HUES48 (cell line): Measurements from ENCODE around the gene NEURL1.

ENCODE experiments used
- H3K27ac ChIP-seq: one replicate; pipeline ENCODE4 v1.7.0; 2013; ENCODE audit warnings: low read depth, low read length, inconsistent platforms
- H3K27me3 ChIP-seq: 2 replicates; pipeline ENCODE4 v1.6.1; 2013; ENCODE audit warnings: mild to moderate bottlenecking, low read length; ENCODE audit not compliant: control insufficient read depth, insufficient read depth
- H3K36me3 ChIP-seq: 2 replicates; pipeline ENCODE4 v1.6.1; 2013; ENCODE audit warnings: low read length; ENCODE audit not compliant: control insufficient read depth, insufficient read depth
- H3K4me1 ChIP-seq: 2 replicates; pipeline ENCODE4 v1.6.1; 2013; ENCODE audit warnings: mild to moderate bottlenecking, low read length; ENCODE audit not compliant: control insufficient read depth, insufficient read depth
- H3K4me3 ChIP-seq: 2 replicates; pipeline ENCODE4 v1.5.1; 2013; ENCODE audit warnings: mild to moderate bottlenecking, low read depth, low read length
- H3K9ac ChIP-seq: 2 replicates; pipeline ENCODE4 v1.6.1; 2013; ENCODE audit warnings: mild to moderate bottlenecking, low read depth, low read length, moderate library complexity
- H3K9me3 ChIP-seq: 2 replicates; pipeline ENCODE4 v1.6.1; 2013; ENCODE audit warnings: low read length; ENCODE audit not compliant: control insufficient read depth, insufficient read depth

NEURL1 gene

GRCh38 chr10:103612462-103613365, 119.2 kb downstream of the NEURL1 start:
- Histone ChIP-seq H3K4me1 (peaks cover 3% of the 10 kb centered on the region; the same call in 1 of the 2 replicates), H3K9me3 (no peaks in the 10 kb centered on the region), H3K4me3 (no peak overlapping the region), H3K27ac (no peak overlapping the region), H3K9ac (no peak overlapping the region), H3K36me3 (no peaks in the 10 kb centered on the region), H3K27me3 (no peaks in the 10 kb centered on the region)

- H3K4me1 ChIP-seq = peaks cover 3% of the 10 kb centered on the region; the same call in 1 of the 2 replicates
- no peak overlapping the region for H3K9ac ChIP-seq
- H3K27me3 ChIP-seq = no peaks in the 10 kb centered on the region
- no peak overlapping the region for H3K27ac ChIP-seq
- H3K36me3 ChIP-seq = no peaks in the 10 kb centered on the region
- no peak overlapping the region for H3K4me3 ChIP-seq
- no peaks in the 10 kb centered on the region for H3K9me3 ChIP-seq
Measured at GRCh38 chr10:103613616-103614015, 120.1 kb downstream of the NEURL1 start.

GRCh38 chr10:103614306-103615158, 121.0 kb downstream of the NEURL1 start:
- H3K9me3 ChIP-seq = no peaks in the 10 kb centered on the region
- no peaks in the 10 kb centered on the region for H3K36me3 ChIP-seq
- H3K4me1 ChIP-seq = peaks cover 3% of the 10 kb centered on the region; the same call in 1 of the 2 replicates
- H3K27me3 ChIP-seq = no peaks in the 10 kb centered on the region
- no peak overlapping the region for H3K4me3 ChIP-seq
- peak overlapping the region; percentile 11 for H3K27ac ChIP-seq
- no peak overlapping the region for H3K9ac ChIP-seq

- no peaks in the 10 kb centered on the region for H3K36me3 ChIP-seq
- H3K9ac ChIP-seq = no peak overlapping the region
- no peaks in the 10 kb centered on the region for H3K27me3 ChIP-seq
- no peak overlapping the region for H3K27ac ChIP-seq
- H3K9me3 ChIP-seq = no peaks in the 10 kb centered on the region
- no peak overlapping the region for H3K4me3 ChIP-seq
- peaks cover 3% of the 10 kb centered on the region; the same call in 1 of the 2 replicates for H3K4me1 ChIP-seq
Measured at GRCh38 chr10:103616705-103617601, 123.4 kb downstream of the NEURL1 start.

GRCh38 chr10:103617602-103618385, 124.3 kb downstream of the NEURL1 start:
- Histone ChIP-seq H3K4me3 (no peak overlapping the region), H3K27me3 (no peaks in the 10 kb centered on the region), H3K4me1 (peaks cover 3% of the 10 kb centered on the region; the same call in 1 of the 2 replicates), H3K9me3 (no peaks in the 10 kb centered on the region), H3K27ac (no peak overlapping the region), H3K9ac (no peak overlapping the region), H3K36me3 (no peaks in the 10 kb centered on the region)

- Histone ChIP-seq H3K27me3 (no peaks in the 10 kb centered on the region), H3K4me1 (peaks cover 3% of the 10 kb centered on the region; the same call in 1 of the 2 replicates), H3K4me3 (no peak overlapping the region), H3K27ac (no peak overlapping the region), H3K9me3 (no peaks in the 10 kb centered on the region), H3K36me3 (no peaks in the 10 kb centered on the region), H3K9ac (no peak overlapping the region)
Measured at GRCh38 chr10:103618575-103619423, 125.3 kb downstream of the NEURL1 start.

GRCh38 chr10:103619424-103620351, 126.2 kb downstream of the NEURL1 start:
- H3K4me1 ChIP-seq = peaks cover 3% of the 10 kb centered on the region; the same call in 1 of the 2 replicates
- no peak overlapping the region for H3K4me3 ChIP-seq
- H3K36me3 ChIP-seq = no peaks in the 10 kb centered on the region
- H3K27ac ChIP-seq = no peak overlapping the region
- H3K9me3 ChIP-seq = no peaks in the 10 kb centered on the region
- no peaks in the 10 kb centered on the region for H3K27me3 ChIP-seq
- no peak overlapping the region for H3K9ac ChIP-seq

- H3K9ac ChIP-seq = no peak overlapping the region
- no peaks in the 10 kb centered on the region for H3K9me3 ChIP-seq
- H3K27ac ChIP-seq = no peak overlapping the region
- no peak overlapping the region for H3K4me3 ChIP-seq
- H3K36me3 ChIP-seq = no peaks in the 10 kb centered on the region
- H3K4me1 ChIP-seq = no peaks in the 10 kb centered on the region
- H3K27me3 ChIP-seq = no peaks in the 10 kb centered on the region
Measured at GRCh38 chr10:103620352-103620740, 126.8 kb downstream of the NEURL1 start.
